Nephron progenitor cell (in vitro differentiated cells): ENCODE data around the gene ITGAV.
"Not testable (repeated sequence)": the region's sequence is repeated elsewhere in the genome, so short reads cannot be mapped to it uniquely, and the experiment has no call there.

Experiments used
- DNase-seq: peaks from one replicate; pipeline ENCODE4 v3.0.0; 2021
- H3K27ac Mint-ChIP-seq: 2 replicates; pipeline ENCODE4 v1.8.0; 2021; ENCODE audit warnings: mild to moderate bottlenecking, moderate library complexity, mixed read lengths
- H3K27me3 Mint-ChIP-seq: 2 replicates; pipeline ENCODE4 v1.8.0; 2021; ENCODE audit warnings: mild to moderate bottlenecking, low read depth, mixed read lengths; ENCODE audit not compliant: poor library complexity
- H3K36me3 Mint-ChIP-seq: 2 replicates; pipeline ENCODE4 v1.8.0; 2021; ENCODE audit warnings: low read depth, mixed read lengths
- H3K4me1 Mint-ChIP-seq: 2 replicates; pipeline ENCODE4 v1.8.0; 2021; ENCODE audit warnings: mixed read lengths
- H3K4me3 Mint-ChIP-seq: 2 replicates; pipeline ENCODE4 v1.8.0; 2021; ENCODE audit warnings: mild to moderate bottlenecking, moderate library complexity, mixed read lengths
- H3K9me3 Mint-ChIP-seq: 2 replicates; pipeline ENCODE4 v1.8.0; 2021; ENCODE audit warnings: mild to moderate bottlenecking, moderate library complexity, mixed read lengths
- CTCF ChIP-seq: fragments of 200-600 bp; sonication (generic); IDR thresholded peaks from 2 replicates; pipeline ENCODE4 v1.5.0; 2021; ENCODE audit warnings: antibody characterized with exemption

The ITGAV gene

GRCh38 chr2:186559370-186559769, 30.5 kb upstream of the ITGAV start:
- TF ChIP-seq CTCF: no peak
- H3K9me3 Mint-ChIP-seq: peaks cover 20% of the 10 kb centered on the region
- no peaks in the 10 kb centered on the region for H3K27me3 Mint-ChIP-seq
- H3K36me3 Mint-ChIP-seq: peaks cover 8% of the 10 kb centered on the region
- H3K27ac Mint-ChIP-seq: no peak overlapping the region
- no peak for DNase-seq
- no peak overlapping the region for H3K4me3 Mint-ChIP-seq
- peaks cover 13% of the 10 kb centered on the region for H3K4me1 Mint-ChIP-seq

GRCh38 chr2:186559848-186560247, 30.0 kb upstream of the ITGAV start:
- TF ChIP-seq CTCF: no peak
- H3K36me3 Mint-ChIP-seq: peaks cover 8% of the 10 kb centered on the region
- DNase-seq: no peak
- no peak overlapping the region for H3K4me3 Mint-ChIP-seq
- H3K4me1 Mint-ChIP-seq: peaks cover 13% of the 10 kb centered on the region
- H3K27me3 Mint-ChIP-seq: no peaks in the 10 kb centered on the region
- no peak overlapping the region for H3K27ac Mint-ChIP-seq
- H3K9me3 Mint-ChIP-seq: peaks cover 20% of the 10 kb centered on the region

GRCh38 chr2:186560254-186560653, 29.6 kb upstream of the ITGAV start:
- no peak for TF ChIP-seq CTCF

GRCh38 chr2:186561467-186562208, 28.2 kb upstream of the ITGAV start:
- H3K27me3 Mint-ChIP-seq: no peaks in the 10 kb centered on the region
- peaks cover 13% of the 10 kb centered on the region for H3K4me1 Mint-ChIP-seq
- H3K27ac Mint-ChIP-seq: peak overlapping the region; percentile 3
- DNase-seq: no peak
- no peak for TF ChIP-seq CTCF
- peaks cover 20% of the 10 kb centered on the region for H3K9me3 Mint-ChIP-seq
- H3K4me3 Mint-ChIP-seq: no peak overlapping the region
- peaks cover 8% of the 10 kb centered on the region for H3K36me3 Mint-ChIP-seq

More at GRCh38 chr2:186560254-186560653, 29.6 kb upstream of the ITGAV start:
- Mint-ChIP-seq H3K36me3 (peaks cover 8% of the 10 kb centered on the region), H3K4me1 (peaks cover 13% of the 10 kb centered on the region), H3K27me3 (no peaks in the 10 kb centered on the region), H3K4me3 (no peak overlapping the region), H3K9me3 (peaks cover 20% of the 10 kb centered on the region), H3K27ac (no peak overlapping the region)
- DNase-seq: no peak

- H3K27ac Mint-ChIP-seq: peak overlapping the region; percentile 3
- H3K27me3 Mint-ChIP-seq: no peaks in the 10 kb centered on the region
- DNase-seq: no peak
- H3K4me3 Mint-ChIP-seq: no peak overlapping the region
- no peak for TF ChIP-seq CTCF
- H3K9me3 Mint-ChIP-seq: peaks cover 20% of the 10 kb centered on the region
- peaks cover 8% of the 10 kb centered on the region for H3K36me3 Mint-ChIP-seq
- peaks cover 13% of the 10 kb centered on the region for H3K4me1 Mint-ChIP-seq
These were observed 27.7 kb upstream of the ITGAV start for GRCh38 chr2:186562209-186562578.

GRCh38 chr2:186568600-186568999, 21.3 kb upstream of the ITGAV start:
- H3K27ac Mint-ChIP-seq, H3K4me3 Mint-ChIP-seq, H3K36me3 Mint-ChIP-seq, DNase-seq, H3K27me3 Mint-ChIP-seq: not testable (repeated sequence)
- H3K4me1 Mint-ChIP-seq: peaks cover 21% of the 10 kb centered on the region
- peaks cover 14% of the 10 kb centered on the region for H3K9me3 Mint-ChIP-seq

- H3K27me3 Mint-ChIP-seq, H3K4me3 Mint-ChIP-seq, H3K36me3 Mint-ChIP-seq, H3K27ac Mint-ChIP-seq, DNase-seq: not testable (repeated sequence)
- H3K9me3 Mint-ChIP-seq: peaks cover 14% of the 10 kb centered on the region
- H3K4me1 Mint-ChIP-seq: peaks cover 21% of the 10 kb centered on the region
These were observed 20.7 kb upstream of the ITGAV start for GRCh38 chr2:186569127-186569526.
